HG03520 (cell line): ENCODE data around the gene MAPKAP1.

Experiments
- ATAC-seq: cut with Tn5 transposase; IDR thresholded peaks from one replicate; pipeline ENCODE4 v1.9.1; 2021; ENCODE audit warnings: mild to moderate bottlenecking, moderate library complexity; ENCODE audit not compliant: unreplicated experiment

The MAPKAP1 gene

DNA sequence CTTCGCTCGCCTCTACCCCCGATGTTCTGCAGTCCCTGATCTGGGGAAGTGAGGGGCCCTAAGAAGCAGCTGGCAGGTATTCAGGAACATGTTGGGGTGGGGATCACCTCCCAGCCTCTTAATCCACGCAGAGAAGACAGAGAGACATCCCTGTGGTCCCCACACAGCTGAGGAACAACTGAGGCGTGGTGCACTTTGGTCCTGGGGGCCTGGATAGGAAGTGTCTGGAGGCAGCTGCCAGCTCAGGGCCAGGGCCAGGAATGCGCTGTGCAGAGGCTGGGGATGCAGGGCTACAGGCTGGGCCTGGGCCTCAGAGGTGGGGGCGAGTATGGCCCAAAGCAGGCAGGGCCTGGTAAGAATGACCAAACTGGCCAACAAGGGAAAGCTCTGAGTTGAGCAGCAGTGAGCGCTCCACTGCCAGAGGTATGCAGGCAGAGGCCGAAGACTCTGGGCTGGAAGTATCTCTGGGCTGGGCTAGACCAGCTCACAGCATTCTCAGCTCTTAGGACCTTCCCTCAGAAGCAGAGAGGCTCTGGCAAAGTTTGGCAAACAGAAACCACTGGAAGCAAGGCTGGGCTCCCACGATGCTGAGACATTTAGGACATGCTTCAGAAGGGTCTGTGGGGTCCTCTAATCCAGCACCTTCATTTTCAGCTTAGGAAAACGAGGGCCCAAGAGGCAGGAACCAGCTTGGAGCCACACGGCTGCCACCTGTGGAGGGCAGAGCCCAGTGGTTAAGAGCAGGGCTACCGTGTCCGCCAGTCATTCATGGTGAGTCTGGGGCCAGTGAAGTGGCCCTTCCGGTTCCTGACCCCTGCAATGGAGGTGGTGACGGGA, 271.0 kb downstream of the MAPKAP1 start:
- ATAC-seq, result no peak

DNA sequence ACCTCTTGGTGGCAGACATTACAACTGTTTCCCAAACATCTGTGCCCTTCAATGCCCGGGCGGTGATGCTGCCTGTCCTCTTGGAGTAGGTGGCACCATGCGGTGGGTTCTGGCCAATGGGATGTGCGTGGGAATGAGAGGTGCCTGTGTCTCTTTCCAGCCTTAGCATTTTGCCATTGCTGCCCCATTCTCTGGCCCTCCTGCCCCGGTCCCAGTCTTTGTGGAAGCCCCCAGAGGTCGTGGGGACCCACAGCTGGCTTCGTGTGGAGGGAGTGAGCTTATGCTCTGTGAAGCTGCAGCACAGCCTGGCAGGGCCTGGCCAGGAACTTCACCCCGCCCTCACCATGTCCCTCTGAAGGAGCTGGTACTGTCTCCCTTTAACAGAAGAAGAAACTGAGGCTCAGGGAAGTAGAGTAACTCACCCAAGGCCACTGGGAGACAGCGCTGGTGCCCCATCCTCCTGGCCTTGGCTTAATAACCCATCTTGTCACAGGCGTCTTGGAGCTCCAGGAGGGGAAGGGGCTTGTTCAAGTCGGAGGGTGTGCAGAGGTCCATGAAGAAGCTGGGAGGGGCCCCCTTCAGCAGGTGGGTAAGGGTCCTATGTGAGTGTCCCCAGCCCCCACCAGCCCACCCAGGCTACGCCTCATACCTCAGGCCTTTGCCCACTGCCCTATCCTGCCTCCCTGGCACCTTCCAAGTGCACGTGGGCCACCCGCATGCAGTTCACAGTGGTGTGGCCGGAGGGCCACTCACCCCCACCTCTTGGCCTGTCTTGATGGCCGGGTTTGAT, 271.8 kb downstream of the MAPKAP1 start:
- no peak for ATAC-seq

DNA sequence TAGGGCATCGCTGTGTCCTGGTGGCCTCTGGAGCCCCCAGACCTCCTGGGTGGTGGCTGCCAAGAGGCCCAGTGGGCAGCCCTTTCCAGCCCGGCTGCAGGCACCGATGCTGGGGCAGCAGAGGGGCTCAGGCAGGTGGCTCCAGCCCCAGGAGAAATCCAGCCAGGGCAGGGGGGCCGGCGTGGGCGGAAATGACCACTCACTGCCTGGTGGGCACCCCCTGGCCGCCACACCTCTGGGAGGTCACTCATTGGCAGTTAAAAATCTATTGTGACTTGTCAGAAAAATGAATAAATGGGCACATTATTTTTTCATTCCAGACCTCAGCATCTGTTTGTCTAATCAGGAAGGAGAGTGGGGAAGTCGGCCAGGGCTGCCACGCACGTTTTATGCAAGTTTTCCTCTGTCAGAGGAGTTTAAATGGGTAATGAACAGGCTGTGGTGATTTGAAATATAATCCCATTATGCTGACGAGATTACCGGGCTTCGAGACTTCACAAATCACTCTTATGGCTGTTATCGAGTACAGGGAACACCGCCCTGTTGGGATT, 273.5 kb downstream of the MAPKAP1 start:
- no peak for ATAC-seq

DNA sequence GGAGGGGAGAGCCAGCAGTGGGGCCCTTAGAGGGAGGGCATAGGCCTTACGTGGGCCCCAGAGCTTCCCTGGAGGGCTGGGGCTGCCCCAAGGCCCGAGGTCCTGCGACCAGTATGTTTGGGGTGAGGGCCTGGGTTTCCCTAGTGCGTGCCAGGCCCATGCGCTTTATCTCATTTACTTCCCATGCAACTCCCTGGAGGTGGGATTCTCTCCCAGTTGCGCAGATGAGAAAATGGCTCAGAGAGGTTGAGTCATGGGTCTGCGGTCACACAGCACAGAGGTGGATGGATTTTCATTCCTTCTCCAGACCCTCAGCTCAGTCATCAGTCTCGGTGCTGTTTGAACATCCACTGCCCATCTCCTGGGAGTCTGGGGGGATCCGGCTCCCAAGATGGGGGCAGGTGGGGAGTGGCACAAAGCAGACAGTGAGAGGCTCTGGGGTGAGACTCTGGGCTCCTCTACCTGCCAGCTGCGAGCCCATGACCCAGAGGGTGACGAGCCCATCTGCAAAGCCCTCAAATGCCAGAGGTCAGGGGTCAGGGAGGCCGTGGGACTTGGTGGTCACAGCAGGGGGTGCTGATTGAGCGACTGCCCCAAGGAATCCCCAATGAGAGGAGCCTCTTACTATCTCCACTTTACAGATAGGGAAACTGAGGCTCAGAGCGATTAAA, 274.2 kb downstream of the MAPKAP1 start:
- no peak for ATAC-seq

DNA sequence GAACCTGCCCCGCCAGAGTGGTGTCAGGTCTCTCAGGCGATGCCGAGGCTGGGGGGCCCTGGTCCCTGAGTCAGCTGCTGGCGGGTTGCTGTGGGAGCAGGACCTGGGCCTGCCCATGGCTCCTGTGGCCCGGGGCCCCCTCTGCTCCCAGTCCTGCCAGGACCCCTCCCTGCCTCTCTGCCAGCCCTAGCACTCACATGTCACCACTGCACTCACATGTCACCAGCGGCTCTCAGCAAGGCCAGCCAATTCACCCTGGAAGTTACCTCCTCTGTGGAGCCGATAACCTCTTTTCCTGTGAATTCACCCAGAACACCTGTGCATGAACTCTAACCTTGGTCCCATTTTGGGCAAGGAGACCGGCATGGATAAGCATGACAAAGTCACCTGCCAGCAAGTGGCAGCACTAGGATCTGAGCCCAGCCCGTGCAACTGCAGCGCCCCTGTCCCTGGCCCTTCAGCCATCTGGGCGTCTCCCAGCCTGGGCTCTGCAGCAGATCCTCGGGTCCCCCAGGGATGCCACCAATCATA, 275.2 kb downstream of the MAPKAP1 start:
- ATAC-seq, result no peak

DNA sequence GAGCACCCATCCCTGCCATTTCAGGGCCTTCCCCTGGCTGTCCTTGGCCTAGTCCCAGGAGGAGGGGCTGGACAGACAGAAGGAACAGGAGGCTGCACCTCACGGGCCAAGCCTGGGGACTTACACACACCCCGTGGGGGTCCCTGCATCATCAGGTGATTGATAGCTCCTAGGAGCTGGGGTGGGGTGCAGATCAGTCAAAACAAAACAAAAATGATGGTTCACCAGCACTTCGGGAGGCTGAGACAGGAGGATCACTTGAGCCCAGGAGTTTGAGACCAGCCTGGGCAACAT, 276.0 kb downstream of the MAPKAP1 start:
- no peak for ATAC-seq

DNA sequence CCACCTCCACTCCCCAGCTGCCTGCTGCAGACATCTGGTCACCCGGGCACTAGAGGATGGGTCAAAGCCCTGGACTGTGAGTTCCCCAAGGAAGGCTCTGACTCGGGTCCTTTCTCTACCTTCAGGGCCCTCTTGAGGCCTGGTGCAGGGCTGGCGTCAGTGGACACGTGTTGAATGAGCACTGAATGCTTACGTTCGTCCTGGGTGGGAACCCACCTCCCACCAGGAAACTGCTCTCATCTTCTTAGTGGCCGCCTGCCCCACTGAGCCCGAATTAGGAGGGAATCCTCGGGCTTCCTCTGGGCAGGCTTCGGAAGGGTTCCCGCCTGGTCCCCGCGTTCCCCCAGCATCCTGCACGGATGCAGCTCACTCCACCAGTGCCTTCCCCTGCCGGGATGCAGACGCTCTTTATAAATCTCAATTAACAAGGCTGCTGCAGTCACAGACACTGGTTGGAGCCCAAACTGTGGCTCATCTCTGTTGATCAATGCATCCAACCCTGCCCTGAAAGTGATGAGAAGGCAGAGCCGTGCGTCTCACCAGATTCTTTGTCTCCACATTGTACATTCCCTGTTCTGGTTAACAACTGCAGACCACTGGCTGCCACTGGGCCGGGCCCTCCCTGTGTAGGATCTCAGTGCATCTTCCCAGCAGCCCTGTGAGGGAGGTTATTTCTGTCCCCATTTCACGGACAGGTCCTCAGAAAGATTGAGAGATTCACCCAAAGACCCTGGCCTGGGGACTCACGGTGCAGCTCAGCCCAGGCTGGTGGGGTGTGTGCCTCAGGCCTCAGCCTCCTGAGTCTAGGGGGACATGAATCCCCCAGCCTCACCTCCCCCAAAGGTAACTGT, 276.6 kb downstream of the MAPKAP1 start:
- ATAC-seq, result no peak

DNA sequence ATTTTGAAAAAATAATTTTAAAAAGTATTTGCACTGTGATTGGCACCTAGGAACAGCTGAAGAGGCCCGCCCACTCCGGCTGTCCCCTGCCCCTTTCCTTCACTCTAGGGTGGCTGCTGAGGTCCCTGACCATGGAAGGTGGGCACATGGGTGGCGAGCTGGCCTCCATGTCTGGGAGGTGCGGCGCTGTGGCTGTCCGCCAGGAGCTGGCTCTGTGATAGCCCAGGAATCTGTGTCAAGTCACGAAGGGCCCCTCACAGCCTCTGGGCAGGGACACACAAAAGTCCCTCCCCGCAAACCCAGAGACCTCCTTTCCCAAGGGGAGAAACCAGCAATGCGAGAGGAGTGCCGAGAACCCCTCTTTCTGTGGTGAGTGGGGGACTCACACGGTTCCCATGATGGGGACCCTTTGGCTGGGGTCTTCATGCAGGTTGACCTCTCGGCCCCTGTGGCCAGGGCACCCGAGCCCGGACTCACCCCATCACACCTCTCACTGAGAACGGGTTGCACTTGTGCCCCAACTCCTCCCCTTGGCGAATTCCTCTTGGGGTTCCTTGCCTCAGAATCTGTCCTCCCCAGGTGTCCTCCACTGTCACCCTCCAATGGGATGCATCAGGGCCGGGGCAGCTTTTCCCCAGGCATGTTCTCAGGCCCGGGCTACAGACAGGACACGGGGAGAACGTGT, 277.4 kb downstream of the MAPKAP1 start:
- ATAC-seq, result no peak

DNA sequence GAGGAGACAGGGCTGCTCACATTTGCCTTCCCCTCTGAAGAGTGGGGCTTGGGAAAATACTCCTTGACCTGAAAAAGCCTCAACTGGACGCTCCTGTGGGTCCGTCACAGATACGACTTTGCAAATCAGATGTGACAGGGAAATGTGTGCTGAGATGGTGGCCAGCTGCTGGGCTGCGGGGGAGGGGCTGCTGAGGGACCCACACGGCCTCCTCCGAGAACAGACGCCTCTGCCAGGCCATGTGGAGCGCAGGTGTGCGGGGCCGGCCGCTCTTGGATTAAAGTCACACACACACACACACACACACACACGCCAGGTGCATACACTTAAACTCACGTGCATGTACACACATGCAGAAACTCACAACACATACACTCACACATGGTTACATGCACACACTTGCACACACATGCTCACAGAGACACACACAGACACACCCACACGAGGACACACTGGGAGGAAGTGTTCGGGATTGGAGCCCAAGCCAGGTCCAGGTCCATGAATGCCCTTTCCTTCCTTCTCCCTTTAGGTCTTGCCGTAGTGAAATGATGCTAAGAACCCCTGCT, 278.0 kb downstream of the MAPKAP1 start:
- ATAC-seq, result no peak

DNA sequence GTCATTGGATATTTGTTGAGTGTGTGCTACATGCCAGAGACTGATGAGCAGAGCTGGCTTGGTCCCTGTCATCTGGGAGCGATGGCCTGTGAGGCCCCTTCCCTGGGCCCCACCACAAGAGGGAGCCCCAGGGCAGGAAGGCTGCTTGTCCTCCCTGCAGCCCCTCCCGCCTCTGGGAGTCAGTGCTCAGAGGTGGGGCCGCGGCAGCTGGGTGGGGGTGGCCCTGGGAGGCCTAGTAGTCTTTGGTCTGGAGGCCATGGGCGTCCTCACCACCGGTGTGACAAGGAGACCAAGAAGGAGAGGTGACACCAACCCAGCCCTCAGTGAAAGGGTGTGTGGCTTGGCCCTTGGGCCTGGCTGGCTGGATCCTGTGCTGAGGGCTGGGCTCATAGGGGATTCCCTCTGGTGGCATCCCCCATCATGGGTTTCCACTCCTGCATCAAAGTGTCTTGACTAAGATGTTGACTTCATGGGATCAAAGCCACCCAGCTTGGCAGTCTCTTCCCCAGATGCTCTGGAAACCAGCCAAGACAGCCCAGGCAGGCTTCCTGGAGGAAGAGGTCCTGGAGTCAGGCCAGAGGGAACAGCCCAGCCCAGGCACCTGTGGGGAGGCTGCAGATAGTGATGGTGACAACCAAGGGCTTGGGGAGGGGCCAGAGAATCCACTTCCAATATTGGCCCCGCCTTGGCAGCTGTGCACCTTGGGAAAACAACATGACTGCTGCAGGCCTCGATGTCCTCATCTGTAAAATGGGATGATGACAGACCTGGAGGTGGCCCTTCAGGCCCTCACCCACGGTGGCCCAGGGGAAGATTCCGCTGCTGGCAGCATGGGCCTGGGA, 278.7 kb downstream of the MAPKAP1 start:
- ATAC-seq, result no peak

DNA sequence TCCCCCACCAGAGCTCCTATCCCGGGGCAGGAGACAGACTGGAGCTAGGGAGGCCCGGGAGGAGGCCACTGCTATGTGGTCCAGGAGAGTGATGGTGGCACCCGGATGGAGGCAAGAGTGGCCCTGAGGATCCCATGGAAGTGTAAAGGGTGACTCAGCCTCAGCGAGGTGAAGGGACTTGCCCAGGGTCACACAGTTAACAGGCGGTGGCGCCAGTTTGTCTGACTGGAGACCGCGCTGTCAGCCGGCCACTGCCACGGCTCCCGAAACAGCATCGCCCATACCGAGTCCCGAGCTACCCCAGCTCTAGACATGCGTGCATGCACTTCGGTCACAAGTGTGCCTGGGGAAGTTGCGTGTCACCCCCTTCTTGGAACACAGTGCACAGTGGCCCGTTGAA, 279.5 kb downstream of the MAPKAP1 start:
- no peak for ATAC-seq

DNA sequence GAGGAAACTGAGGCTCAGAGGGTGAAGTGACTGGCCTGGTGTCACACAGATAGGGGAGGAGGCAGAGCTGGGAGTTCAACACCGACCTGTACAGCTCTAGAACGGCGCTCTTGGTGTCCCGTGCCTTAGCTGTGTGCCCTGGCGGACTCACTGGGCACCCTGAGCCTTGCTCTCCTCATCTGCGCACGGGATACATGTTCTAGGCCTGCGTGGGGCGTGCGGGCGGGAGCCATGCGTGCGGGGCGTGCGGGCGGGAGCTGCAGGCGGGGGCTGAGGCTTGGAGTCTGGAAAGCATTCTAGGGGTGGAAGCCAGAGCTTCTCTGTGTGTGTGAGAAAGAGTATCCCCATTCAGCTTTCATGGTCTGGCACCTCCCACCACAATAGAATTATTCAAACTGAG, 280.1 kb downstream of the MAPKAP1 start:
- no peak for ATAC-seq

DNA sequence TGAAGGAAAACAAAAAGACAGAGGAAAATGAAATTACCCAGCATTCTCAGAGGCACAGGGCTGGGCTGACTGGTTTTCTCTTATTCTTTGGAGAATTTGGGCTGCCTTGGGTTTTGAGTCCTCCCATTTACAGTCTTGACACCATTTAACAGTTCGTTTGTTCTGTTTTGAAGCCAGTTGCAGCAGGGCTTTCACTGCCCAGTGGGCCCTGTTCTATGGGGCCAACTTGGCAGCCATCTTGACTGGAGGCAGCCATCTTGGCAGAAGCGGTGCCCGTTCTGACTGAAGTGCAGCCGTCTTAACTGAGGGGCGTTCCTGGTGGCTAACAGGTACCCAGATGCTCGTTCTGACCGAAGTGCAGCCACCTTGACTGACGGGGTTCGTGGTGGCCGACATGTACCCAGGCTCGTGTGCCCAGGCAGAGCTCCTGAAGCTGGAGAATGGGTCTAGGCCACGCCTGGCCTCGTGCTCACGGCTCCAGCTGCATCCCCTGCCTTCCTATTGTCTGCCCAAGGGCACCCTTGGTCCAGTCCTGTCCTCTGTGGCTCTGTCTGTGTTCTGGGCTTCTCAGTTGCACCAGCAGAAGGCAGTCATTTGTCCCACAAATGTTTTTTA, 281.0 kb downstream of the MAPKAP1 start:
- ATAC-seq, result no peak

DNA sequence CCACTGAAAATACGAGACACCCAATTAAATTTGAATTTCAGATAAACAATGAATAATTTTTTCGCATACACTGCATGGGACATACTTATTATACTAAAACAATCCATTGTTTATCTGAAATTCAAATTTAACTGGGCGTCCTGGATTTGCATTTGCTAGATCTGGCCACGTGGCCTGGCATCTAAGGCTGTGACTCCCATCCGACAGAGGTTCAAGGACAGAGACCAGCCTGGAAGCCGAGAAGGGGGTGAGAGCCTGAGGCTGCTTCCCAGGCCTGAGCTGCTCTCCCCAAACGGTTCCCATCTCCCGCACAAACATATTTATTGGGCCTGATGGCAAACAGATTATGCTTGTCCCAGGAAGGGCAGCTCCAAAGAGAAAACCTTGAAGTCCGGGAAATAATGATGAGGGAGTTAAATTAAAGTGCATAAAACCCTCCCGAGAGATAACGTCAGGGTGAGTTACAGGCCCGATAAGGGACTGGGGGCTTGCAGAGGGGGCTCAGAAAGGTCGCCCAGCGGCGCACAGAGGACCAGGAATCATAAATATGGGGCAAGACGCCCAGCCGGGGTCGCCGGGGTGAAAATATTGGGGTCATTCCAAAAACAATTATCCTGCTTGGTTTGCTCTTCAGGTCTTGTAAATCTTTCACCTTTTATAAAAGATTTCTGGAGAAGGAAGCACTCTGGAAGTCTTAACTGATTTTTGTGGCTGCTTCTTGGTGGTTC, 281.7 kb downstream of the MAPKAP1 start:
- ATAC-seq, result no peak

DNA sequence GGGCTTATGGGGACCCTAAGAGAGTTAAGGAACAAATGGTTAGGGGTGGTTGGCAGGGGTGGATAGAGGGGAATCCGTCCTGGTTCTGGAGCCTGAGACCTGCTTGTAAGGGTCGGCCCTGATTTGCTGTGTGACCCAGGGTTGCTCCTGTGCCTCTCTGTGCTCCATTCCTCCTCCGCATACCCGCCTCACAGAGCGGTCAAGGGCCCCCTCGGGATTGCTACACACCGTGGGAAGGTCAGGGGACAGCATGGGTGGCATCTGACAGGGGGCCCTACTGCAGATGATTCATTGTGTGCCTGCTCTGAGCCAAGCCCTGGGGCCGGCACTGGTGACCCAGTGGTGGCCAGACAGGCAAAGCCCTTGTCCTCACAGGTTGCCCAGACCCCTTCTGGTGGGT, 283.0 kb downstream of the MAPKAP1 start:
- no peak for ATAC-seq

DNA sequence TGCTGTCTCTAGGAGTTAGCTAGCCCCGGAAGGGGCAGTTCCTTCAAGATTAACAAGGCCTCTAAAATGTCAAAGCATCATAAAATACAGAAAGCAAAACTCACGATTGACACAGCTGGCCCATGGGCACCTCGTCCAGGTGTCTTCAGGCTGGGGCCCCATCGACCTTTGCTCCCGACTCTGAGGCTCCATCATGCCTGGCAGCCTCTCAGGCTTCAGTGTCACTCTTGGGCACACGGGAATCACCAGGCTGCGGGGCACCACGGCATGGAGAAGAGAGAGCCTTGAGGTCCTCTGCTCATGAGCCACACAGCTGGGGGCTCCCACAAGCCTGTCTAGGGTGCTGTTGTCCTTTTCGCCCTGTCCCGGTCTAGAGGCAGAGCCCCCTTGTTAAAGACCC, 284.2 kb downstream of the MAPKAP1 start:
- ATAC-seq, result no peak

DNA sequence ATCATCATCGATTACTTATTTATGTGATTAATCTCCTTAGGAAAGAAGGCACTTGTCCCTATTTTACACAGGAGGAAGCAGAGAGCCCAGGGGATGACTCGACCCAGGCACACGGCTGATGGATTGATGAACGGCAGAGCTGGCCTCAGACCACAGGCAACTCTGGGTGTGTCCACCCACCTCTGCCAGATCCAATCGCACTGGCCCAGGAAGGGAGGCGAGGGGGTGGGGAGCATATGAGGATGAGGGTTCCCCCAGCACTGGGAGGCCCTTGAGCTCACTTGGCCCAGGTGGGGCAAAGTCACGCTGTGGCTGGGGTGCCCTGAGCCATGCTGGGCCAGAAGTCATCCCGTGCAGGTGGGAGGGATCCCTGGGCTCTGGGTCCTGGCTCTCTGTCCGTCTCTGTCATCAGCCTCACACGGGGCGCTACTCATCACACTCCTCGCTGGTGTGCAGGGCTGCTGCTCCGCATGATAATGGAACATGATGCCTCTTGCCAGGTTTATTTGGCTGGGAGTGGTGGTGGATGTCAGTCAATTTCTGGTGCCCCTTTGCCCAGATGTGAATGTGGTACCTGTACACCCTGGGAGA, 285.3 kb downstream of the MAPKAP1 start:
- no peak for ATAC-seq
